ENCODE data around the gene CCND1. TPM values are rescaled to one million over a fixed set of nuclear protein-coding genes. Genes with fewer than 3 reads are reported as not detected.

The CCND1 gene
- total and polyA plus RNA-seq, 10 of the 15 experiments (the other 5 are each of a cell fraction or from before 2014, with no cell fraction given) = 0.09 to 6.6 (median 0.59) TPM; not detected in 2

DNA sequence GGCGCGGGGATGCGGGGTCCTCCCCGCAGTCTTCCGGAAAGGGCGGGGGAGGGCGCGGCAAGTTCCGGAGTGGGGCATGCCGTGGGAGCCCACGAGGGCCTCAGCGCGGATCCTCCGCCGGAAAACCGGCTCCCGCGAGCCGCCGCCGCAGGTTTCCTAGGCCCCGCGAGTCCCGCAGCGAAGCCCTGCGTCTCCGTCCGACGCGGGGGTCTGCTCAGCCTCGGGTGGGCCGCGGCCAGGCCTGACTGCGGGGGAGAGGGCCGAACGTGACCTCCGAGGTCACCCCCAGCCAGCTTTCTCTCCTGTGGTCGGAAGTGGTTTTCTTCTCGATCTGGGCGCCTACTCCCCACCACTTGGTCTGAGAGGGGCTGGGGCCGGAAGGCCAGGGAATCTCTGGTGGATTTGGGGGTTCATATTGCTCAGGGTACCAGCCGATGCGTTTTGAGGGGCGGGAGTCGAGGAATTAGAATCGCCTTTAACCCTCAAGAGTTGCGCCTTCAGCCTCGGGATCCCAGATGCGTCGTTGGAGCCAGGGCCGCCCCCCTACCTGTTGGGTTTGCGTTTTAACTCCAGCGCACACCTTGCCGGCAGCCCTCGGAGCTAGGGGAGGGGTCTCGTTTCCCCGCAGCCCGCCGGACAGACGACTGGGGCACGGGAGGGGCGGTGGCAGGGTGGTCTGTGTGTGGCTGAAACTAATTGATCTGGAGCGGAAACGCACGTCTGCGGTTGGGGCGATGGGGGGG, 3.6 kb upstream of the CCND1 start:
- in situ Hi-C loops (cut with MboI) (no loop called here), intact Hi-C loops (cut with micrococcal nuclease; ENCODE audit: unreplicated experiment) (no loop called here)
- ChIA-PET RAD21 (ENCODE audit: unreplicated experiment) (no interaction called here), SMC1A (ENCODE audit: uncharacterized antibody, unreplicated experiment) (no interaction called here), CTCF (no interaction called here), POLR2A (no interaction called here)
- H3K4me1 ChIP-seq (ENCODE audit: control insufficient read depth, insufficient read depth, low read length) = peaks cover 21% of the 10 kb centered on the region
- no peaks in the 10 kb centered on the region for H4K20me1 ChIP-seq (ENCODE audit: control insufficient read depth, insufficient read depth)
- 11% methylated on average over 56 of the region's 67 CpGs for WGBS (ENCODE audit: insufficient coverage, insufficient replicate concordance, low lambda C conversion rate, missing lambda C conversion rate)
- H3K27ac ChIP-seq (ENCODE audit: control insufficient read depth, insufficient read depth) = no peak overlapping the region
- H3K36me3 ChIP-seq (ENCODE audit: control insufficient read depth in 2 of 2, insufficient read depth in 2 of 2, low read length in 1 of 2) = no peaks in the 10 kb centered on the region; a peak in 1 of 4 replicates
- no peaks in the 10 kb centered on the region for H3K9me3 ChIP-seq (replicated peaks; ENCODE audit: control insufficient read depth, insufficient read depth, low read length)
- H3K4me3 ChIP-seq = no peak overlapping the region
- BruUV-seq (replicated peaks) = no TSS peak
- H3K4me2 ChIP-seq (ENCODE audit: control insufficient read depth, insufficient read depth) = no peak overlapping the region
- DNase-seq (ENCODE audit: low read depth, low spot score) = no peak
- H2AFZ ChIP-seq (ENCODE audit: control insufficient read depth, low read depth, low read length) = no peak overlapping the region
- H3K9ac ChIP-seq (ENCODE audit: control insufficient read depth, insufficient read depth, low read length) = no peak overlapping the region
- no peak for ATAC-seq
- H3K27me3 ChIP-seq (replicated peaks in 1 of 2; ENCODE audit: control insufficient read depth in 2 of 2, insufficient read depth in 2 of 2, low read length in 1 of 2) = peaks cover 21 to 40% of the 10 kb centered on the region in 2 experiments
- no peaks in the 10 kb centered on the region for H3K79me2 ChIP-seq (ENCODE audit: control insufficient read depth, insufficient read depth, low read length)
- no peak for FAIRE-seq
- TF ChIP-seq, protein P1, sequence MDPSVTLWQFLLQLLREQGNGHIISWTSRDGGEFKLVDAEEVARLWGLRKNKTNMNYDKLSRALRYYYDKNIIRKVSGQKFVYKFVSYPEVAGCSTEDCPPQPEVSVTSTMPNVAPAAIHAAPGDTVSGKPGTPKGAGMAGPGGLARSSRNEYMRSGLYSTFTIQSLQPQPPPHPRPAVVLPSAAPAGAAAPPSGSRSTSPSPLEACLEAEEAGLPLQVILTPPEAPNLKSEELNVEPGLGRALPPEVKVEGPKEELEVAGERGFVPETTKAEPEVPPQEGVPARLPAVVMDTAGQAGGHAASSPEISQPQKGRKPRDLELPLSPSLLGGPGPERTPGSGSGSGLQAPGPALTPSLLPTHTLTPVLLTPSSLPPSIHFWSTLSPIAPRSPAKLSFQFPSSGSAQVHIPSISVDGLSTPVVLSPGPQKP (IDR thresholded peaks at IDR 0.05; ENCODE audit: low read depth, low read length) = no peak
- TF ChIP-seq EP300 (IDR thresholded peaks at IDR 0.05; ENCODE audit: borderline replicate concordance in 1 of 2, control insufficient read depth in 1 of 2, low read depth in 2 of 2, low read length in 2 of 2) (no peak), RBBP5 (conservative IDR thresholded peaks at IDR 0.05) (no peak), CEBPB (IDR thresholded peaks at IDR 0.05; ENCODE audit: borderline replicate concordance in 1 of 2, low read depth in 2 of 2, low read length in 2 of 2) (no peak), ZNF274 (IDR thresholded peaks at IDR 0.05; ENCODE audit: insufficient read depth, insufficient read length) (no peak), NRF1 (conservative IDR thresholded peaks at IDR 0.05; ENCODE audit: low read depth, low read length) (no peak), SIX5 (IDR thresholded peaks at IDR 0.05; ENCODE audit: low read depth, low read length, severe bottlenecking) (no peak)
- TF ChIP-seq, protein P2, sequence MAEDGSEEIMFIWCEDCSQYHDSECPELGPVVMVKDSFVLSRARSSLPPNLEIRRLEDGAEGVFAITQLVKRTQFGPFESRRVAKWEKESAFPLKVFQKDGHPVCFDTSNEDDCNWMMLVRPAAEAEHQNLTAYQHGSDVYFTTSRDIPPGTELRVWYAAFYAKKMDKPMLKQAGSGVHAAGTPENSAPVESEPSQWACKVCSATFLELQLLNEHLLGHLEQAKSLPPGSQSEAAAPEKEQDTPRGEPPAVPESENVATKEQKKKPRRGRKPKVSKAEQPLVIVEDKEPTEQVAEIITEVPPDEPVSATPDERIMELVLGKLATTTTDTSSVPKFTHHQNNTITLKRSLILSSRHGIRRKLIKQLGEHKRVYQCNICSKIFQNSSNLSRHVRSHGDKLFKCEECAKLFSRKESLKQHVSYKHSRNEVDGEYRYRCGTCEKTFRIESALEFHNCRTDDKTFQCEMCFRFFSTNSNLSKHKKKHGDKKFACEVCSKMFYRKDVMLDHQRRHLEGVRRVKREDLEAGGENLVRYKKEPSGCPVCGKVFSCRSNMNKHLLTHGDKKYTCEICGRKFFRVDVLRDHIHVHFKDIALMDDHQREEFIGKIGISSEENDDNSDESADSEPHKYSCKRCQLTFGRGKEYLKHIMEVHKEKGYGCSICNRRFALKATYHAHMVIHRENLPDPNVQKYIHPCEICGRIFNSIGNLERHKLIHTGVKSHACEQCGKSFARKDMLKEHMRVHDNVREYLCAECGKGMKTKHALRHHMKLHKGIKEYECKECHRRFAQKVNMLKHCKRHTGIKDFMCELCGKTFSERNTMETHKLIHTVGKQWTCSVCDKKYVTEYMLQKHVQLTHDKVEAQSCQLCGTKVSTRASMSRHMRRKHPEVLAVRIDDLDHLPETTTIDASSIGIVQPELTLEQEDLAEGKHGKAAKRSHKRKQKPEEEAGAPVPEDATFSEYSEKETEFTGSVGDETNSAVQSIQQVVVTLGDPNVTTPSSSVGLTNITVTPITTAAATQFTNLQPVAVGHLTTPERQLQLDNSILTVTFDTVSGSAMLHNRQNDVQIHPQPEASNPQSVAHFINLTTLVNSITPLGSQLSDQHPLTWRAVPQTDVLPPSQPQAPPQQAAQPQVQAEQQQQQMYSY (CRISPR knock-in tag; IDR thresholded peaks at IDR 0.05) = no peak
- TF ChIP-seq, protein P3, sequence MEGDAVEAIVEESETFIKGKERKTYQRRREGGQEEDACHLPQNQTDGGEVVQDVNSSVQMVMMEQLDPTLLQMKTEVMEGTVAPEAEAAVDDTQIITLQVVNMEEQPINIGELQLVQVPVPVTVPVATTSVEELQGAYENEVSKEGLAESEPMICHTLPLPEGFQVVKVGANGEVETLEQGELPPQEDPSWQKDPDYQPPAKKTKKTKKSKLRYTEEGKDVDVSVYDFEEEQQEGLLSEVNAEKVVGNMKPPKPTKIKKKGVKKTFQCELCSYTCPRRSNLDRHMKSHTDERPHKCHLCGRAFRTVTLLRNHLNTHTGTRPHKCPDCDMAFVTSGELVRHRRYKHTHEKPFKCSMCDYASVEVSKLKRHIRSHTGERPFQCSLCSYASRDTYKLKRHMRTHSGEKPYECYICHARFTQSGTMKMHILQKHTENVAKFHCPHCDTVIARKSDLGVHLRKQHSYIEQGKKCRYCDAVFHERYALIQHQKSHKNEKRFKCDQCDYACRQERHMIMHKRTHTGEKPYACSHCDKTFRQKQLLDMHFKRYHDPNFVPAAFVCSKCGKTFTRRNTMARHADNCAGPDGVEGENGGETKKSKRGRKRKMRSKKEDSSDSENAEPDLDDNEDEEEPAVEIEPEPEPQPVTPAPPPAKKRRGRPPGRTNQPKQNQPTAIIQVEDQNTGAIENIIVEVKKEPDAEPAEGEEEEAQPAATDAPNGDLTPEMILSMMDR (IDR thresholded peaks at IDR 0.05 in 2 of 3, conservative IDR thresholded peaks at IDR 0.05 in 1 of 3; ENCODE audit: control insufficient read depth in 2 of 3, extremely low read depth in 1 of 3, insufficient read depth in 1 of 3, low read depth in 3 of 3, low read length in 3 of 3) = no peak
- TF ChIP-seq, protein P4, sequence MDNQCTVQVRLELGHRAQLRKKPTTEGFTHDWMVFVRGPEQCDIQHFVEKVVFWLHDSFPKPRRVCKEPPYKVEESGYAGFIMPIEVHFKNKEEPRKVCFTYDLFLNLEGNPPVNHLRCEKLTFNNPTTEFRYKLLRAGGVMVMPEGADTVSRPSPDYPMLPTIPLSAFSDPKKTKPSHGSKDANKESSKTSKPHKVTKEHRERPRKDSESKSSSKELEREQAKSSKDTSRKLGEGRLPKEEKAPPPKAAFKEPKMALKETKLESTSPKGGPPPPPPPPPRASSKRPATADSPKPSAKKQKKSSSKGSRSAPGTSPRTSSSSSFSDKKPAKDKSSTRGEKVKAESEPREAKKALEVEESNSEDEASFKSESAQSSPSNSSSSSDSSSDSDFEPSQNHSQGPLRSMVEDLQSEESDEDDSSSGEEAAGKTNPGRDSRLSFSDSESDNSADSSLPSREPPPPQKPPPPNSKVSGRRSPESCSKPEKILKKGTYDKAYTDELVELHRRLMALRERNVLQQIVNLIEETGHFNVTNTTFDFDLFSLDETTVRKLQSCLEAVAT (IDR thresholded peaks at IDR 0.05) = no peak
